Esophagus squamous epithelium (tissue), 4 donors: Measurements from ENCODE around the gene GALR2.

Experiments used
- POLR2A ChIP-seq, 4 donors: fragments of 450-650 bp; IDR thresholded peaks; one replicate each; pipeline ENCODE4 v1.6.1; 2017; ENCODE audit warnings: antibody characterized with exemption in 4 of 4, mild to moderate bottlenecking in 4 of 4, moderate library complexity in 3 of 4
- TF ChIP-seq, protein P1 (sequence below), 6 experiments: fragments of 450-650 bp in 4 of 6; fragments of 200-600 bp in 2 of 6; sonication (generic) in 2 of 6; IDR thresholded peaks; one replicate each; pipeline ENCODE4 v1.5.1; 2016 to 2019; ENCODE audit warnings: antibody characterized with exemption in 6 of 6, mild to moderate bottlenecking in 4 of 6, moderate library complexity in 4 of 6

DNA sequence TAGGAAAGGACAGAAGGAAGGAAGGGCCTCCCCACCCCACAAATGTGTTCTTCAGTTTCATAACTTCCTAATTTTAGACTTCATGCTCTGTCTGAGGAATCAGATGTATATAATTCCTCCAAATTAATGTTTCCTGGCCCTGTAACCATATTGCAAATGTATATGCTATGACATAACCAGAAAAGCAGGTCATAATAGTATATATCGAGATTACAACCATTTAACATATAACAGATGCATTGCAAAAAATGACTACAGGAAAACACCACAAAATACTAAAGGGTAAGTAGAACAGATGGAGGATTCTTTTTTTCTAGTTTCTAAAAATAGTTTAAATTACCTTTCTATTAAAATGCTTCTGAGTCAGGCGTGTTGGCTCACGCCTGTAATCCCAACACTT lies 32.1 kb downstream of the GALR2 start:
- TF ChIP-seq, protein P1, sequence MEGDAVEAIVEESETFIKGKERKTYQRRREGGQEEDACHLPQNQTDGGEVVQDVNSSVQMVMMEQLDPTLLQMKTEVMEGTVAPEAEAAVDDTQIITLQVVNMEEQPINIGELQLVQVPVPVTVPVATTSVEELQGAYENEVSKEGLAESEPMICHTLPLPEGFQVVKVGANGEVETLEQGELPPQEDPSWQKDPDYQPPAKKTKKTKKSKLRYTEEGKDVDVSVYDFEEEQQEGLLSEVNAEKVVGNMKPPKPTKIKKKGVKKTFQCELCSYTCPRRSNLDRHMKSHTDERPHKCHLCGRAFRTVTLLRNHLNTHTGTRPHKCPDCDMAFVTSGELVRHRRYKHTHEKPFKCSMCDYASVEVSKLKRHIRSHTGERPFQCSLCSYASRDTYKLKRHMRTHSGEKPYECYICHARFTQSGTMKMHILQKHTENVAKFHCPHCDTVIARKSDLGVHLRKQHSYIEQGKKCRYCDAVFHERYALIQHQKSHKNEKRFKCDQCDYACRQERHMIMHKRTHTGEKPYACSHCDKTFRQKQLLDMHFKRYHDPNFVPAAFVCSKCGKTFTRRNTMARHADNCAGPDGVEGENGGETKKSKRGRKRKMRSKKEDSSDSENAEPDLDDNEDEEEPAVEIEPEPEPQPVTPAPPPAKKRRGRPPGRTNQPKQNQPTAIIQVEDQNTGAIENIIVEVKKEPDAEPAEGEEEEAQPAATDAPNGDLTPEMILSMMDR (IDR thresholded peaks at IDR 0.05): no peak
- no peak for TF ChIP-seq POLR2A (IDR thresholded peaks at IDR 0.05)
